ENCODE measurements around the gene DPH7.
A peak's percentile ranks its signal among the peaks of the same experiment; 100 is the strongest.
"Not testable (repeated sequence)": the region's sequence is repeated elsewhere in the genome, so short reads cannot be mapped to it uniquely, and the experiment has no call there.

DPH7 gene

GRCh38 chr9:137580209-137580953 lies 1.7 kb upstream of the DPH7 start:
- DNase-seq: no peak

DNA sequence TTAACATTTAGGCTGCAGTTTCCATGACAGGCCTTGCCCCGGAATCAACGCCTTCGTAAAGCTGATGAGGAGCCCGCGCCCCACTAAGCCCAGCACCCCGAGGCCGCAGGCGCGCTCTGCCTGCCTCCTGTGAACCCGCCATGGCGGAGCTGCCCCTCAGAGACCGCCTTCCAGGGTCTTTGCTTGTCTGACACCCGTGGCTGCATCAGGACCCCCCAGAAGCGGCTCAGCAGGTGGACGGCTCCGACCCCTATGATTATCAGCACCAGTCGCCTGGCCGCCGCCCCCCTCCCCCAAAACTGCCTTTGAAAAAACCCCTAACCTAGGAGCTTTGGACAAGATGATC lies 507 bp upstream of the DPH7 start:
- DNase-seq: no peak

- DNase-seq: no peak
These were observed 2.9 kb downstream of the DPH7 start for GRCh38 chr9:137575716-137576411.

GRCh38 chr9:137575364-137575715 lies 3.4 kb downstream of the DPH7 start:
- no peak for DNase-seq

GRCh38 chr9:137574192-137574591 lies 4.5 kb downstream of the DPH7 start:
- DNase-seq: no peak

- DNase-seq: no peak
These were observed 8.2 kb downstream of the DPH7 start for GRCh38 chr9:137570566-137570965.

- DNase-seq: no peak
These were observed 9.0 kb downstream of the DPH7 start for GRCh38 chr9:137569609-137570203.

GRCh38 chr9:137568445-137568844 lies 10.3 kb downstream of the DPH7 start:
- not testable (repeated sequence) for DNase-seq

DNA sequence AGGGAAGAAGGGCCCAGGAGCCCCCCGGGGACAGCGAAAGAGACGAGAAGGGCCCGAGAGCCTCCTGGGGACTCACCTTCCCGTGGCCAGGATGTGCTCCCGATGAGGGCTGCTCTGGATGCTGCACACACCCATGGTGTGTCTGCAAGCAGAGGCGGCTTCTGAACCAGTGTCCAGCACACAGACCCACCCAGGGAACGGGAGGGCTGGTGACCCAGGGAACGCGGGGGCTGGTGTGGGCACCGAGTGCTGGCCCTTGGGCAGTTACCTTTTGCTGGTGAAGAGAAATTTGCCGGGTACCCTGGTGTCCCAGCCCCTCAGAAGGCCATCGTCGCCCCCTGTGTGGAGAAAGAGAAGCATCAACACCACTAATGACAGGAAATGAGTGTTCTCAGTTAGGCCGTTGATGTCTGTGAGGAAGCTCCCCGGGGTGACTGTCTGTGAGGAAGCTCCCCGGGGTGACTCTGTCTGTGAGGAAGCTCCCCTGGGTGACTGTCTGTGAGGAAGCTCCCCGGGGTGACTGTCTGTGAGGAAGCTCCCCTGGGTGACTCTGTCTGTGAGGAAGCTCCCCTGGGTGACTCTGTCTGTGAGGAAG lies 13.8 kb downstream of the DPH7 start:
- DNase-seq: no peak

DNA sequence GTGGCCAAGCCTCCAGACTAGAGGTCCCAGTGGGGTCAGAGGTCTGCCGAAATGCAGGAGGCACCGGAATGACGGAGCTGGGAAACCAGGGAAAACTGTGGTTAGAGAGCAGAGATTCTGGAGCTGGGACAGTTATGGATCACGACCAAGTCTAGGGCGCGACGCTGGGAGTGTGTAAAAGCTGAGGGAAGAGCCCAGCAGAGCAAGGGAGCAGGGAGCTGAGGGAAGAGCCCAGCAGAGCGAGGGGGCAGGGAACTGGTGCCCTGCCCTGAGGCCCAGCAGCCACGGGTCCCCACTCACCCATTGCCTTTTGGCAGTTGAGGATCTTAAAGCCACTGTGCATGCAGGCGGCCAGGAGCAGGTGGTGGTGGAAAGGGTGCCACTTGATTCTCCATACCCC lies 14.6 kb downstream of the DPH7 start:
- no peak for DNase-seq

DNA sequence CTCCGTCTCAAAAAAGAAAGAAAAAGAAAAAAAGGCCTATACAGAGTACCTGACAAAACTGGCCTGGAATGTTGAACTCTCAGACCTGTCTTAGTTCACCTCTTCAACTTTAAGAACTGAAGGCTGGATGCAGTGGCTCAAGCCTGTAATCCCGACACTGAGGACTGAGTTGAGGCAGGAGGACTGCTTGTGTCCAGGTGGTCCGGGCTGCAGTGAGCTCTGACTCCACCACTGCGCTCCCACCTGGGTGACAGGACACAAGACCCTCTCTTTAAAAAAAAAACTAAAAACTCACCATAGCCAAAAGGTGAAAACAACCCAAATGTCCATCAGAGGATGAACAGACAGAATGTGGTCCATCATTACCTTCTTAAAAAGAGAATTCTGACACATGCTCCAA lies 20.6 kb downstream of the DPH7 start:
- DNase-seq: no peak

- DNase-seq: no peak
These were observed 22.5 kb downstream of the DPH7 start for GRCh38 chr9:137556069-137556838.

GRCh38 chr9:137555179-137555578 lies 23.5 kb downstream of the DPH7 start:
- DNase-seq: no peak

- DNase-seq: no peak
These were observed 24.4 kb downstream of the DPH7 start for GRCh38 chr9:137554349-137554748.

DNA sequence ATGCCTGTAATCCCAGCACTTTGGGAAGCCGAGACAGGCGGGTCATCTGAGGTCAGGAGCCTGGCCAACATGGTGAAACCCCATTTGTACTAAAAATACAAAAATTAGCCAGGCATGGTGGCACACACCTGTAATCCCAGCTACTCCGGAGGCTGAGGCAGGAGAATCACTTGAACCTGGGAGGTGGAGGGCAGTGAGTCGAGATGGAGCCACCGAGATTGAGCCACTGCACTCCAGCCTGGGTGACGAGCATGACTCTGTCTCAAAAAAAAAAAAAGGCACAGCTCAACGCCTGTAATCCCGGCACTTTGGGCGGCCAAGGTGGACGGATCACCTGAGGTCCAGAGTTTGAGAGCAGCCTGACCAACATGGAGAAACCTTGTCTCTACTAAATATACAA lies 25.1 kb downstream of the DPH7 start:
- DNase-seq: not testable (repeated sequence)

- no peak for DNase-seq
These were observed 26.5 kb downstream of the DPH7 start for GRCh38 chr9:137552022-137552768.

GRCh38 chr9:137551264-137552021 lies 27.3 kb downstream of the DPH7 start, which contains the start of gene MRPL41:
Gene MRPL41, plus strand, starts transcription at chr9:137551879. Its CDS starts 203 bp downstream, at chr9:137552082.
- DNase-seq: peak; percentile 84

DNA sequence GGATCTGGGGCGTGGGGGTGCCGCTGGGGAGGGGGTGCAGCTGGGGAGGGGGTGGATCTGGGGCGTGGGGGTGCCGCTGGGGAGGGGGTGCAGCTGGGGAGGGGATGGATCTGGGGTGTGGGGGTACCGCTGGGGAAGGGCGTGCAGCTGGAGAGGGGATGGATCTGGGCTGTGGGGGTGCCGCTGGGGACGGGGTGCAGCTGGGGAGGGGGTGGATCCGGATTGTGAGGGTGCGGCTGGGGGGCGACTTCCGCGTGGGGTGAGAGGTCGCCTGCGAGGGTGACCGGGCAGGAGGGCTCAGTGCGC lies 27.8 kb downstream of the DPH7 start:
- not testable (repeated sequence) for DNase-seq

DNA sequence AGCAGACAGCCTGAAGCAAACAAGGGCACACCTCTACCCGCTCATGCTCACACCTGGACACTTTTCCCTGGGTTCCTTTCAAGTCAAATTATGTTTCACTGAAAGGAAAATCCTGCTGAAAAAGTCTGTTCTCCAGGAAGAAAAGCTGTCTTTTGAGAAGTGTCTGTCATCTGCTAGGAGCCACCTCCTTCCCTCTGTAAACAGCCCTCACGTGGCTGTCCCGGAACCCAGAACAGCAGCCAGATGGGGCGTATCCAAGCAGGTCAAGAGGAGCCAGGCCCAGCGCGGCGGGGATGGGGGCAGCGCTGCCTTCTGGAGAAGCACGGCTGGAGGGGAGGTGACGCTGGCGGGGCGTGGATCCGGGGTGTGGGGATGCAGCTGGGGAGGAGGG lies 28.5 kb downstream of the DPH7 start, which contains the start of gene PNPLA7:
Gene PNPLA7, minus strand, starts transcription at position 172 of the 391 bp plus-strand sequence. CDS start 205 bp downstream, outside the sequence.
- peak; percentile 87 for DNase-seq

- DNase-seq: no peak
These were observed 30.8 kb downstream of the DPH7 start for GRCh38 chr9:137547687-137548543.

DNA sequence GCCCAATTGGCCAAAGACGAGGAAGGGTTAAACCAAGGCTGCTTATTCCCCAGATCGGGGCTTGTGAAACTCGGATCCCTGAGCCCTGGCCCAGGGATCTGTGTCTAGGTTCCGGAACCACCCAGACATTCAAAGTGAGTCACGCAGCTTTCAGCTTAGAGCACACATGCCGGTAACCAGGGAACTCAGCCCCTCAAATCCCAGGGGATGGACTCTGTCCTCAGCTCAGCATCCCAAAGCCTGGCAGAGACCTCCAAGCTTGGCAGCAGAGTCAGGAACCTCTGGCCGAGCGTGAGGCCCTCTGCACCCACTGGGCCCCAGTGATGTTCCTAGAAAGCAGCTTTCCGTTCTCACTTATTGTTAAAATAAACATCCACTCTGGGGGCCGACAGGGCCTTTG lies 33.6 kb downstream of the DPH7 start:
- DNase-seq: no peak

Measured in NCI-H510A treated with DMSO at 0.1 percent for 48 hours (cell line).